Activated CD4-positive, alpha-beta T cell treated with anti-CD3 and anti-CD28 coated beads, Interleukin-2, amount 10 ng/mL, durations not matched to agents 24 days and 14 days (primary cell): ENCODE data around the gene PJA2. TPM values are rescaled to one million over a fixed set of nuclear protein-coding genes. Genes with fewer than 3 reads are reported as not detected.
"Not testable (repeated sequence)": the region's sequence is repeated elsewhere in the genome, so short reads cannot be mapped to it uniquely, and the experiment has no call there.

Experiments used
- DNase-seq: peaks from one replicate; pipeline ENCODE4 v3.0.0; 2022
- H3K27ac Mint-ChIP-seq: one replicate; pipeline ENCODE4 v1.8.0; 2022; ENCODE audit warnings: mild to moderate bottlenecking, mixed read lengths
- H3K27me3 Mint-ChIP-seq: one replicate; pipeline ENCODE4 v1.8.0; 2022; ENCODE audit warnings: mixed read lengths
- H3K36me3 Mint-ChIP-seq: one replicate; pipeline ENCODE4 v1.8.0; 2022; ENCODE audit warnings: low read depth, mild to moderate bottlenecking, mixed read lengths
- H3K4me1 Mint-ChIP-seq: one replicate; pipeline ENCODE4 v1.8.0; 2021; ENCODE audit warnings: mixed read lengths
- H3K4me3 Mint-ChIP-seq: one replicate; pipeline ENCODE4 v1.8.0; 2022; ENCODE audit warnings: mild to moderate bottlenecking, moderate library complexity, mixed read lengths
- H3K9me3 Mint-ChIP-seq: one replicate; pipeline ENCODE4 v1.8.0; 2021; ENCODE audit warnings: mixed read lengths
- intact Hi-C: fragments of 100-400 bp; cut with micrococcal nuclease; formaldehyde crosslinking; loops from one replicate; pipeline ENCODE4 v1.15.1; 2023
- total RNA-seq: library from RNA; stranded (reverse); gene quantifications from 2 replicates; pipeline ENCODE4 v1.2.3, GENCODE V29; 2022

The PJA2 gene
- total RNA-seq, 1 donor from 2014 or later = 39.4 TPM

DNA sequence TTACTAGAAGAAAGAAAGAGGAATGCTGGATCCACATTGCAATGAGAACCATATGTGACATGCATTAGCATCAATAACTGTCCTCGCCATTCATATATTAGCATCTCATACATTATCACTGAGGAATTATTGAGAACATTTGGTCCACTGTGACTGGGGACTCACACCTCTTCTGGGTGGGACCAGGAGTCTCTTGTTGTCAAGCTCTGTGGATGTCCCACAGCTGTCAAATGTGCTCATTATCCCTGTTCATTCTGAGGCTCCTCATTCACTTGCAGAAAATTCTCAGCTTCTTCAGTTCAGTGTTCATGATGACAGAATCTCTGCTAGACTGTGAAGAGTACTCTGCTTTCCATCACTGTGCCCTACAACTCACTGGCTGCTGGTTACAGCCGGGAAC is 109.4 kb downstream of the PJA2 start:
- H3K9me3 Mint-ChIP-seq = no peaks in the 10 kb centered on the region
- no peaks in the 10 kb centered on the region for H3K36me3 Mint-ChIP-seq
- peaks cover 2% of the 10 kb centered on the region for H3K27me3 Mint-ChIP-seq
- no peak for DNase-seq
- no peak overlapping the region for H3K27ac Mint-ChIP-seq
- no peak overlapping the region for H3K4me3 Mint-ChIP-seq
- no peaks in the 10 kb centered on the region for H3K4me1 Mint-ChIP-seq
- intact Hi-C loops = no loop called here

DNA sequence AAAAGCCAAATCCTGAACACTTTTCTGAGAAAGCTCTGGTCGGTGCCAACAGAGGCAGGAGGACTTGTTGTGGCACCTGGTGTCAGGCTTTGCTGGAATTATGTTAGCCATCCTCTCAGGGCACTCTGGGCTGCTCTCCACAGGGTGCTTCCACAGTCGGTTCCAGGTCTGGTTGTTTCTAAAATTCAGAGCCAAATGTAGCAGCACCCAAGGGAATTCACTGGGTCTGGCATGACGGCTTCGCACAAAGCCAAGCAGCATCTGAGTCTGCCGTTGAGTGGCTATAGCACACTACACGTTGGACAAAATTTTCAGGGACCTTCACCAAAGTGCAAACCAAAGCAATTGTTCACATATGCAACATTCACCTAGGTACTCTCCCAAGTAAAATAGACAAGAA is 110.2 kb downstream of the PJA2 start:
- Mint-ChIP-seq H3K36me3 (no peaks in the 10 kb centered on the region), H3K9me3 (peaks cover 3% of the 10 kb centered on the region), H3K4me1 (no peaks in the 10 kb centered on the region), H3K4me3 (no peak overlapping the region), H3K27ac (no peak overlapping the region), H3K27me3 (peaks cover 2% of the 10 kb centered on the region)
- no peak for DNase-seq
- intact Hi-C loops = no loop called here

DNA sequence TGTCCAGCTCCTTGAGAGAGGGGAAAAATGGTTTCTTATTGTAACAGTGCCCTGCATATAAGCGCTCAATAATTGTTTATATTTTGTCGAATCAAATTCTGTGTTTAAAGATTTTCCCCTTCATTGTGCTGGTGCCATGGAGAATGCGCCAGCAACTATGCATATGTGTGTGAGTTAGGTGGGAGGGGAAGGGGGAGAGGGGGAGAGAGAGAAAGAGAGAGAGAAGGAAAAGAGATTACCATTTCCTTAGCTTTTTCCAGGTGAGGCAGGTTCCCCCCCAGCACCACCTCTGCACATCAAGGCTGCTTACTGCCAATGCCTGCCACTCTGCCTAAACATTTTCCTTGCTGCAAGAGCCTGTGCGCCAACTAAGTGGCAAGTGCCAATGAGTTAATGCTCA is 111.0 kb downstream of the PJA2 start:
- H3K9me3 Mint-ChIP-seq = peaks cover 5% of the 10 kb centered on the region
- no peaks in the 10 kb centered on the region for H3K4me1 Mint-ChIP-seq
- no peak overlapping the region for H3K27ac Mint-ChIP-seq
- intact Hi-C loops = no loop called here
- H3K36me3 Mint-ChIP-seq = no peaks in the 10 kb centered on the region
- no peak for DNase-seq
- H3K27me3 Mint-ChIP-seq = peaks cover 2% of the 10 kb centered on the region
- no peak overlapping the region for H3K4me3 Mint-ChIP-seq

DNA sequence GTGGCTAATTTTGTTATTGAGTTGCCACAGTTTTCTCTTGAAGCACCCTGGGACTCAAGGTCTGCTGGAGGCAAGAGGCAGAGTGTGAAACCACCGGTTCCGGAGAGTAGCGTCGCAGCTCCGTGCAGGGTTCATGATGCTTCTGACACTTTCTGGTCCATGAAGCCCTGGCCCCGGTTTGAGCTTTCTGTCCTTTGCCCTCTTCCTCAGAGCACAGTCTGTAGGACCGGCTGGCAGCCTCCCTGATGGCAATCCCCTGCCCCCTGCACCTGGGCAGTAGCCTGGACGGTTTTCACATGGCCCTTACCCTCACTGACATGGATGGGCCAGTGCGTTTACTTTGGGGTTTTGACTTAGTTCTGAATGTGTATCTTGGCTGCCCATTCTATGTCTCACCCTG is 111.9 kb downstream of the PJA2 start:
- no peaks in the 10 kb centered on the region for H3K4me1 Mint-ChIP-seq
- peaks cover 5% of the 10 kb centered on the region for H3K9me3 Mint-ChIP-seq
- H3K36me3 Mint-ChIP-seq = no peaks in the 10 kb centered on the region
- H3K27ac Mint-ChIP-seq = no peak overlapping the region
- H3K27me3 Mint-ChIP-seq = peaks cover 2% of the 10 kb centered on the region
- no peak overlapping the region for H3K4me3 Mint-ChIP-seq
- intact Hi-C loops = no loop called here
- DNase-seq = peak; percentile 31

DNA sequence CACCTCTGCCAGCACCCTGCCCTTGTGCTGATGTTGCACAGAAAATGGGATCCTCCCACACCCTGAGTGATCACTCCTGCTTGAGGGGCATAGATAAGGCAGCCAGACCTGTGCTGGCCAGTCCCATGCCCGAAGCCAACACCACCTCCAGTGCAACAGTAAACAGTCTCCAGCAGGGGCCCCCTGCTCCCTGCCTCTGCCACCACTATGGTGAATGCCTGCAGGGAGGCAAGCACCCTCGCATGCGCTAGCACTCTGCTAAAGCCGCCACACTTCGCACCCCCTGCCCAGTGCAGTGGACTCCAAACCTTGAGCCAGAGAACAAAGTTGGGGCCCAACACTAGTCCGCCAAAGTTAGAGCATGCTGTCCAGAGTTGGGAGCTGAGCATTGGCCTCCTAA is 118.7 kb downstream of the PJA2 start:
- Mint-ChIP-seq H3K4me3 (no peak overlapping the region), H3K9me3 (peaks cover 14% of the 10 kb centered on the region), H3K27me3 (no peaks in the 10 kb centered on the region), H3K27ac (no peak overlapping the region), H3K4me1 (no peaks in the 10 kb centered on the region), H3K36me3 (no peaks in the 10 kb centered on the region)
- DNase-seq = no peak
- intact Hi-C loops = no loop called here

DNA sequence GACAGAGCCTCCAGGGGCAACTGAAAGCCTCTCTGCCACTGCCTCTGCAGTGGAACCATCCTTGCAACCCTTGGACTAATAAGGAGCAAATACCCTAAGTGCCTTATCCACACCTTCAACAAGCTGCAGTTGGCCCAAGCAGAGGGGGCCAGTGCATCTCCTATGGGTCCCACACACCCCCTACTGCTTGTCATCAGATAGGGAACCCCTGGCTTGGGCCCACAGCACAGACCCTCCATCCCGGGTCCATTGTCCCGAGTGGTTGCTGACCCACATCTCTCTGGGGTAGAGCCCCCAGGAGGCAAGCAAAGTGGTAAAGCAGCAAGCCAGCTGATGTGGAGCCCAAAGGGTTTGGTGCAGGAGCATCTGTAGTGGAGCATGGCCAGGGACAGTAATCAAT is 119.5 kb downstream of the PJA2 start:
- intact Hi-C loops = no loop called here
- no peaks in the 10 kb centered on the region for H3K36me3 Mint-ChIP-seq
- no peaks in the 10 kb centered on the region for H3K4me1 Mint-ChIP-seq
- no peaks in the 10 kb centered on the region for H3K27me3 Mint-ChIP-seq
- H3K27ac Mint-ChIP-seq = no peak overlapping the region
- peaks cover 21% of the 10 kb centered on the region for H3K9me3 Mint-ChIP-seq
- DNase-seq = no peak
- H3K4me3 Mint-ChIP-seq = no peak overlapping the region

DNA sequence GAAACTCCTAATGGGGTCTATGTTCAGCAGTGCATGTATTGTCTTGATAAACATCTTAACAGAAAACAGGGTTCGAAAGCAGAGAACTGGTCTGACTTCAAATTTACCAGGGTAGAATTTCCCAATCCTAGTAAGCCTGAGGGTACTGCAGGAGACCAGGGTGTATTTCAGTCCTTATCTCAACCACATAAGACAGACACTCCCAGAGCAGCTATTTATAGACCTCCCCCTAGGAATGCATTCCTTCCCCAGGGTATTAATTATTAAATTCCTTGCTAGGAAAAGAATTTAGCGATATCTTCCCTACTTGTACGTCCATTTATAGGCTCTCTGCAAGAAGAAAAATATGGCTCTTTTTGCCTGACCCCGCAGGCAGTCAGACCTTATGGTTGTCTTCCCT is 123.1 kb downstream of the PJA2 start:
- H3K27ac Mint-ChIP-seq, H3K4me3 Mint-ChIP-seq, H3K27me3 Mint-ChIP-seq, intact Hi-C loops, H3K36me3 Mint-ChIP-seq, H3K4me1 Mint-ChIP-seq, DNase-seq: not testable (repeated sequence)
- H3K9me3 Mint-ChIP-seq = peaks cover 12% of the 10 kb centered on the region
